ENCODE data around the gene CDCA7L.

The CDCA7L gene

GRCh38 chr7:21948364-21948763 lies 2.7 kb upstream of the CDCA7L start:
- no peak for TF ChIP-seq SPI1 (IDR thresholded peaks at IDR 0.05; ENCODE audit: low read depth, low read length)
- TF ChIP-seq TAF1 (IDR thresholded peaks at IDR 0.05; ENCODE audit: low read depth, low read length) = no peak
- no peak for TF ChIP-seq PAX5 (IDR thresholded peaks at IDR 0.05; ENCODE audit: insufficient read depth, low read length, severe bottlenecking)
- TF ChIP-seq POU2F2 (IDR thresholded peaks at IDR 0.05; ENCODE audit: low read depth, low read length) = no peak
- no peak for TF ChIP-seq POLR2AphosphoS5 (IDR thresholded peaks at IDR 0.05; ENCODE audit: low read depth, low read length)
- no peak for TF ChIP-seq POLR2A (IDR thresholded peaks at IDR 0.05; ENCODE audit: low read depth, low read length)
- FAIRE-seq (no peak), DNase-seq (ENCODE audit: insufficient read length, low spot score) (no peak)

DNA sequence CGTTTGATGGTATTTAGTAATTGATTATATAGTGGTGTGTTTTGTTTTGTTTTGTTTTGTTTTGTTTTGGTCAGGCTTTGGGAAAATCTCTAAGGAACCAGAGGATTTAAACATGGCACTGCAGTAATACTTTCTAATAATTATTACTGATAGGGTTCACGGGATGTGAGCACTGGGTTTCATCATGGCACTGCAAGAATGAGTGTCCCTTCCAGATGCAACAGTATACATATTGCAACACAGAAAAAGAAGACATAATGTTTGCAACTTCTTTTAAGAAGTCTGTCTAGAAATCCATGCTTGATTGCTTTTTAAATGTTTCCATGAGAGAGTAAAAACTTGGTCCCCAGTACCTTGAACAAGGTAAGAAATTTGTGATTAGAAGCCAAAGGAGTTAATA lies 2.2 kb upstream of the CDCA7L start:
- no peak for DNase-seq (ENCODE audit: insufficient read length, low spot score)
- FAIRE-seq = no peak
- TF ChIP-seq PAX5 (IDR thresholded peaks at IDR 0.05; ENCODE audit: insufficient read depth, low read length, severe bottlenecking) (no peak), POLR2A (IDR thresholded peaks at IDR 0.05; ENCODE audit: low read depth, low read length) (no peak), POU2F2 (IDR thresholded peaks at IDR 0.05; ENCODE audit: low read depth, low read length) (no peak), SPI1 (IDR thresholded peaks at IDR 0.05; ENCODE audit: low read depth, low read length) (no peak), TAF1 (IDR thresholded peaks at IDR 0.05; ENCODE audit: low read depth, low read length) (no peak), POLR2AphosphoS5 (IDR thresholded peaks at IDR 0.05; ENCODE audit: low read depth, low read length) (no peak)

DNA sequence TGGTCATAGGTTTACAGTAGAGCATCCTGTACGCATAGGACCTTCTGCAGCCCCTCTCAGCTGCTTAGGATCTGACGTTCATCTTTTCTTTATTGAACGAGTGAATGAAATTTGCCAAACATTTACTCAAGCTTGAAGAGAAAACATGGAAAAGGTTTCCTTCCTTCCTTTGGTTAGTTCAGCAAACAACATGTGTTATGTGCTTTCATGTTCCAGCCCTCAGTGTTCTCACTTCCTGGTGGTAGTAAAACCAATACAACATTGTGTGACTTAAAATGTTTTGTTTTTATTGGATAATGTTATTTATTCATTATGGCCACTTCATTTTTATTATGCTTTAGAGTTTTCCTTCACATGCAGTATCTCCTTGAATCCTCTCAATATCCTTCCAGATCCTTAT lies 1.4 kb upstream of the CDCA7L start:
- FAIRE-seq = peak; percentile 89
- no peak for DNase-seq (ENCODE audit: insufficient read length, low spot score)
- TF ChIP-seq PAX5 (IDR thresholded peaks at IDR 0.05; ENCODE audit: insufficient read depth, low read length, severe bottlenecking) = no peak
- peak; percentile 70 for TF ChIP-seq SPI1 (IDR thresholded peaks at IDR 0.05; ENCODE audit: low read depth, low read length)
- no peak for TF ChIP-seq TAF1 (IDR thresholded peaks at IDR 0.05; ENCODE audit: low read depth, low read length)

DNA sequence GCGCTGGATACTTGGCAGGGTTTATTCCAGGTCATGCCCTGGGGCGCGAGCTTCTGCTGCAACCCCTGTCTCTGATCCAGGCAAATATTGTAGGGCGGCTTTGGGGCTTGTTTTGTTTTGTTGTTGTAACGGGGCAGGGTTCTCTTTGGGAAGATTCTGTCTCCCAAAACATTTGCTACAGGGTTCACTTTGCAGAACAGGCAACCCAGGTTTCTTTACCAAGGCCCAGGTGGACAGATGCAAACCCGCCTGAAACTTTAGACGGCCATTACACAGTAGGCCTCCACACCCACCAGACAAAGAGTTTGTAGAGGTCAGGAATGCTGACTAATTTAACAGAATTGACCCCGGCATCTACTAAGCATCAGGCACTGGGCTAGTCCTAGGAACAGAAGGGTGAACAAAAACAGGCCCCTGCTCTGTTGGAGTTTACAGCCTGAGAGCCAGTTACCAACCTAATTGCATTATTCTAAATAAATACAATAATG lies 567 bp upstream of the CDCA7L start:
- FAIRE-seq (no peak), DNase-seq (ENCODE audit: insufficient read length, low spot score) (no peak)
- TF ChIP-seq POU2F2 (IDR thresholded peaks at IDR 0.05; ENCODE audit: low read depth, low read length) = no peak
- no peak for TF ChIP-seq SPI1 (IDR thresholded peaks at IDR 0.05; ENCODE audit: low read depth, low read length)
- no peak for TF ChIP-seq POLR2AphosphoS5 (IDR thresholded peaks at IDR 0.05; ENCODE audit: low read depth, low read length)
- no peak for TF ChIP-seq TAF1 (IDR thresholded peaks at IDR 0.05; ENCODE audit: low read depth, low read length)
- no peak for TF ChIP-seq POLR2A (IDR thresholded peaks at IDR 0.05; ENCODE audit: low read depth, low read length)
- TF ChIP-seq PAX5 (IDR thresholded peaks at IDR 0.05; ENCODE audit: insufficient read depth, low read length, severe bottlenecking) = no peak

- FAIRE-seq (peak; percentile 43), DNase-seq (ENCODE audit: insufficient read length, low spot score) (no peak)
- no peak for TF ChIP-seq SPI1 (IDR thresholded peaks at IDR 0.05; ENCODE audit: low read depth, low read length)
- no peak for TF ChIP-seq POLR2AphosphoS5 (IDR thresholded peaks at IDR 0.05; ENCODE audit: low read depth, low read length)
- no peak for TF ChIP-seq POU2F2 (IDR thresholded peaks at IDR 0.05; ENCODE audit: low read depth, low read length)
Observed at GRCh38 chr7:21944616-21945453, 864 bp downstream of the CDCA7L start.

- TF ChIP-seq POLR2AphosphoS5 (IDR thresholded peaks at IDR 0.05; ENCODE audit: low read depth, low read length) (no peak), PAX5 (IDR thresholded peaks at IDR 0.05; ENCODE audit: insufficient read depth, low read length, severe bottlenecking) (no peak), POLR2A (IDR thresholded peaks at IDR 0.05; ENCODE audit: low read depth, low read length) (no peak), POU2F2 (IDR thresholded peaks at IDR 0.05; ENCODE audit: low read depth, low read length) (no peak), TAF1 (IDR thresholded peaks at IDR 0.05; ENCODE audit: low read depth, low read length) (no peak), SPI1 (IDR thresholded peaks at IDR 0.05; ENCODE audit: low read depth, low read length) (no peak)
- DNase-seq (ENCODE audit: insufficient read length, low spot score) = no peak
- no peak for FAIRE-seq
Observed at GRCh38 chr7:21943436-21943835, 2.3 kb downstream of the CDCA7L start.

GRCh38 chr7:21942955-21943354 lies 2.7 kb downstream of the CDCA7L start:
- TF ChIP-seq SPI1 (IDR thresholded peaks at IDR 0.05; ENCODE audit: low read depth, low read length) = no peak
- no peak for TF ChIP-seq TAF1 (IDR thresholded peaks at IDR 0.05; ENCODE audit: low read depth, low read length)
- no peak for TF ChIP-seq POLR2A (IDR thresholded peaks at IDR 0.05; ENCODE audit: low read depth, low read length)
- no peak for TF ChIP-seq POU2F2 (IDR thresholded peaks at IDR 0.05; ENCODE audit: low read depth, low read length)
- TF ChIP-seq POLR2AphosphoS5 (IDR thresholded peaks at IDR 0.05; ENCODE audit: low read depth, low read length) = no peak
- TF ChIP-seq PAX5 (IDR thresholded peaks at IDR 0.05; ENCODE audit: insufficient read depth, low read length, severe bottlenecking) = no peak
- DNase-seq (ENCODE audit: insufficient read length, low spot score) (no peak), FAIRE-seq (no peak)

GRCh38 chr7:21941611-21942141 lies 4.0 kb downstream of the CDCA7L start:
- FAIRE-seq = peak; percentile 51
- DNase-seq (ENCODE audit: insufficient read length, low spot score) = no peak
- TF ChIP-seq POU2F2 (IDR thresholded peaks at IDR 0.05; ENCODE audit: low read depth, low read length) (no peak), TAF1 (IDR thresholded peaks at IDR 0.05; ENCODE audit: low read depth, low read length) (no peak), POLR2A (IDR thresholded peaks at IDR 0.05; ENCODE audit: low read depth, low read length) (no peak), PAX5 (IDR thresholded peaks at IDR 0.05; ENCODE audit: insufficient read depth, low read length, severe bottlenecking) (no peak), SPI1 (IDR thresholded peaks at IDR 0.05; ENCODE audit: low read depth, low read length) (peak; percentile 81), POLR2AphosphoS5 (IDR thresholded peaks at IDR 0.05; ENCODE audit: low read depth, low read length) (0 out of 2 replicates have a peak, but pooled peaks have one; percentile 23)

DNA sequence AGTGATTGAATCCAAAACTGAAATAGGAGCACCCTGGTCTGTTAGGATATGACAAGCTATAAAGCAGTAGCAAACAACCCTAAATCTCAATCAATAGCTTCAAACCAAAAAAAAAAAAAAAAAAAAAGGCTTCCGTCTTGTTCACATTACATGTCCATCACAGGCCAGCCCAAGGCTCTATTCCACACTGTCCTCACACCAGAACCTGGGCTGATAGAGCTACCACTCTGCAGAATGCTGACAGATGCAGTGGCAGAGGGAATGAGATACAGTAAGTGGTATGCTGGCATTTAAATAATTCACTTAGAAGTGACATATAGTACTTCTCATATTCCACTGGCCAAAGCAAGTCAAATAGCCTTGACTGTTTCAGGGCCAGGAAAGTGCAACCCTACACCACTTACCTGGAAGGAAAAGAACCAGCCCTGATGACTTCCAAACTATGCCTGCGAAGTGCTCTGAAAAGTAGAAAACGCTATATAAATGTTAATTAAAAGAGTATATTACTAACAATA lies 5.8 kb downstream of the CDCA7L start:
- DNase-seq (ENCODE audit: insufficient read length, low spot score) (no peak), FAIRE-seq (peak; percentile 38)
- no peak for TF ChIP-seq POLR2AphosphoS5 (IDR thresholded peaks at IDR 0.05; ENCODE audit: low read depth, low read length)
